Posterior cingulate gyrus (tissue), 11 donors: ENCODE results near the gene CIZ1.
"Not testable (repeated sequence)": the region's sequence is repeated elsewhere in the genome, so short reads cannot be mapped to it uniquely, and the experiment has no call there.

Source experiments
- DNase-seq, 10 donors: peaks; one replicate each; pipeline versions ENCODE4 v3.0.0 to v3.0.0-alpha.2; 2020 to 2021; ENCODE audit warnings: mixed read lengths in 3 of 10
- intact Hi-C: fragments of 100-400 bp; cut with DNase I; formaldehyde crosslinking; loops from one replicate; pipeline ENCODE4 v1.15.1; 2023

The CIZ1 gene

DNA sequence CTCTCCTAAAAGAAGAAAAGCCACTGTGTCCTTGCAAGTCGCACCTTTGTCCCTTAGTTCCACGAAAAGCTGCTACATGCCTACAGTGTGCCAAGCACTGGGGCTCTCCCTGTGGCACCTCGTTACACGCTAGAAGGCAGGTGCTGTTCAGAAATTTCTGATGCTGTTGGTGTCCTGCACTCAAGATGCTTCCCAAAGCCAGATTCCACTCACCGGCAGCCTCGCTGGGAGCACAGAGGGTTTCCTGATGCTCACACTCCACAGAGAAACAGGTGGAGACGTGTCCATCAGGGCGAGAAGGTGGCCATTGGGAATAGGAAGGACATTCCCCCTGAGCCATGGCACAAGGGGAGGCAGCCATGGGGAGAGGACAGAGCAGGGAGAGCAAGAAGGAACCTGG, 60.0 kb downstream of the CIZ1 start:
- DNase-seq = peak in 5 of 10 donors; percentile 2 to 46 (median 17)
- intact Hi-C loops = not testable (repeated sequence)

DNA sequence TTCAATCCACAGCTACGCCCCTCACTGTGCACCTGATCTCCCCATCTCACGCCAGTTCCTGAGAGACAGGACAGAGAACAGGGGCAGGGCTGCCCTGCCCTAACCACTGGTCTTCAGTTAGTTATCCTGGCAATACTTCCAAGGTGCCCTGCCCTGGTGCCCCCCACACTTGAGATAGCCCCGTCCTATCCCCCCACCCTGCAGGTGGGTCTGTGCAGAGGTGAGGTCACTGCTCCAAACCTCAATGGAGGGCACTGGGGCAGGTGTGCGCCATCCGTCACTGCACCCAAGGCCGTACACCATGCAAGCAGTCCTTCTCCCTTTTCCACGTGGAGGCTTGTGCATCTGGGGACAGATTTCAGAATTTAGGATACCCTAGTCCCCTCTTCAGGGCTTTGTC, 60.7 kb downstream of the CIZ1 start:
- intact Hi-C loops = not testable (repeated sequence)
- DNase-seq = peak in 4 of 10 donors; percentile 2 to 60 (median 27)

- peak; percentile 37 to 94 (median 69) for DNase-seq
- intact Hi-C loops = loop anchor here (10.0 kb wide), 1 partner anchor 185 kb away; no protein-coding TSS in a partner anchor
These were observed 61.3 kb downstream of the CIZ1 start for GRCh38 chr9:128129976-128130590.

- intact Hi-C loops = loop anchor here (10.0 kb wide), 1 partner anchor 184 kb away; no protein-coding TSS in a partner anchor
These were observed 62.4 kb downstream of the CIZ1 start for GRCh38 chr9:128128836-128129590.

DNA sequence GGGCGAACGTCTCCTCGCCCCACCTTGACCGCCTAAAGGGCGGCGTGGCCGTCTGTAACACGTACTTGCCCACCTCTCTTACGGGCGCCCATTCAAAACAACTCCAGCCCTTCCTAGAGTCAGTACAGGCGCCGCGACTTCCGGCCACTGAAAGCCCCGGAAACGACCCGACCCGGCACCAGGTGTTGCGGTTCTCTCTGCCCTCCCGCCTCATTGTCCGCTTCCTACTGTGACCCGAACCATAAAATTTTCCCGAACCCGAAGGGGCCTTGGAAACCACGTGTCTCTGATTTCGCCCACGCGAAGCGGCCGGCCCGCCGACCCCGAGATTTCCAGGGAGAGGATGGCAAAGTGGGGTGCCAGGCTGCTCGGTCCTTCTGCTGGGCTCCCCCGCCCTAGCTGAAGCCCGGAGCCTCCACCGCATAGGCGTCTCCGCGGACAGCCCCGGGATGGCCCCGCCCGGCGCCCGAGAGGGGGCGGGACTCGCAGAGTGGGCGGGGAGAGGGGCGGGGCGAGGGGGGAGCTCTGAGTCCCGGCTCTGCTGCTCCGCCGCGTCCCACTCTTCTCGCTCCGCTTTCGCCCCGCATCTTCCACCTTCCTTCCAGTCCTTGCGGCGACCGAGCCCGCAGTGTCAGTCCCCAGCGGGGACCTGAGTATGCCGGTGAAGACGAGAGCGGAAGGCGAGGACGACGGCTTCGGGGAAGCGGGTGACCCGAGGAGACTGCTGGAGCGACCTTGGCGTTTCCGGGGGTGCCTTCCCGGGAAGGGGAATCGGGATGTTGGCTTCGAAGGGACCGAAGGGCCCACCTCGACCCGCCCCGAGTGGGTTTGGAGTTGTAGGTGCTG, 63.2 kb downstream of the CIZ1 start:
- peak; percentile 74 to 97 (median 85) for DNase-seq
- intact Hi-C loops = loop anchor here (10.0 kb wide), 1 partner anchor 183 kb away; no protein-coding TSS in a partner anchor

More at GRCh38 chr9:128128836-128129590, 62.4 kb downstream of the CIZ1 start:
- DNase-seq = peak in 4 of 10 donors; percentile 27 to 88 (median 76)

DNA sequence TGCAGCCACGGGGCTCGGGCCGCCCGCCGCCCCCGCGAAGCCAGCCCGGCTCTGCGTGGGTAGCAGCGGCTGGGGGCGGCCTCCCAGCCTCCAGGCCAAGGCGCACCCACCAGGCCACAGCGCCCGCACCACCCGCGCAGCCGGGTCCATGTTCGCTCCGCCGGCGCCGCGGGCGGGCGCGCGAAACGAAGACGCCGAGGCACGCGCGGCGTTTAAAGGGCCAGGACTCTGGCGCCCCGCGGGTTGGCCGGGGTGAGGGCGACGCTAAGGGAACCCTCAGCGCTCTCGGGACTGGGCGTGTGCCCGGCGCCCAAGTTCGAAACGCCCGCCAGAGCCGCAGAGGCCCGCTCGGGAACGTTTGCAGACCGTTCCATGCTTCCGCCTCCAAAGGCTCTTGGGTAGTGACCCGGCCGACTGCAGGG, 63.8 kb downstream of the CIZ1 start, which contains the start of gene PTGES2:
Gene PTGES2 (minus strand): TSS at position 162 of the 422 bp plus-strand sequence. CDS start 12 bp downstream, at position 150.
- intact Hi-C loops = loop anchor here (10.0 kb wide), 1 partner anchor 183 kb away; no protein-coding TSS in a partner anchor
- peak; percentile 74 to 98 (median 83) for DNase-seq

GRCh38 chr9:128125580-128126354, 65.6 kb downstream of the CIZ1 start:
- intact Hi-C loops = loop anchor here (10.0 kb wide), 1 partner anchor 181 kb away; no protein-coding TSS in a partner anchor
- peak in 4 of 10 donors; percentile 1 to 64 (median 51) for DNase-seq

DNA sequence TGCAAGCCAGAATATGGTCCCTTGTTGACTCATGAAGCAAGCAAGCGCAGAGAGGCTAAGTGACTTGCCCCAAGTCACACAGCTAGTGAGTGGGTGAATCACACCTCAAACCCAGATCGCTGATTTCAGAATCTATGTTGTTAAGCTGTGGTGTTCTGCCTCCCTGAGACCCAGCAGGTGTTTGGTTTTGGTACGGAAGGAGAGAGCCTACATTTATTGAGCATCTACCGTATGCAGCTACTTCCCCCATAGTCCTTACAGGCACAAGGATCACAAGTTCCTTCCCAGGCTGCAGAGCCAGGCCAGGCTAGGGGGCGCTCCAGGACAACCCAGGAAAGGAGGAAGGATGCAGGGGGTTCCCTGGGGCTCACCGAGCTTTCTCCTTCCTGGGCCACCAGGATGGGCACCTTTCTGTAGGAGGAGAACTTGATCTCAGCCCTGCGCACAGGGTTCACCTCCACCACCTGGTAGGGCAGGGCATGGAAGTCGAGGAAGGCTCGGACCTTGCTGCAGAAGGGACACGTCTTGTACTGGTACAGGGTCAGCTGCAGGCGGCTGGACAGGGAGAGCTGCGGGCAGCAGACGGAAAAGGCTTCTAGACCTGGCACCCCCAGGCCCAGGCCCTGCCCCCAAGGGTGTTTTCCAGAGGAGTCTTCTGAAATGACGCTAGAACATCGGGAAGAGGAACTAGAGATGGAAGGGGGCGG, 66.3 kb downstream of the CIZ1 start:
- peak in 9 of 10 donors; percentile 49 to 92 (median 66) for DNase-seq
- intact Hi-C loops = loop anchor here (10.0 kb wide), 1 partner anchor 180 kb away; no protein-coding TSS in a partner anchor

DNA sequence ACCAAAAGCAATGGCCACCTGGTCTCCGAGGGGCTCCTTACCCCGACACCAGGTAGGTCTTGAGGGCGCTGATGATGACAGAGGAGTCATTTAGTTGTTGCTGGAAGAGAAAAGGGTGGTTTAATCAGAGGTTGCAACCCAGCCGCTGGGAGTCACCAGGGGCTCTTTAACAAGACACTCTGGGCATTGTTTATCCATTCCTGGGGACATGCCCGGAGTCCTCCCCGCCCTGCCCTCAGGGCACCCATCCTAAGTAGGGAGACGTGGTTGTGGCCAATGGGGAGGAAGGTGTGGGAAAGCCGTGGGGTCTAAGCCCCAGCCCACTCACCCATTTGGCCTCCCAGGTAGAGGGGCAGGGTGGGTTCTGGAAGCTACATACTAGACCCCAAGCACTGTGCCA, 66.9 kb downstream of the CIZ1 start:
- peak in 3 of 10 donors; percentile 3 to 39 (median 31) for DNase-seq
- intact Hi-C loops = loop anchor here (10.0 kb wide), 1 partner anchor 180 kb away; no protein-coding TSS in a partner anchor

DNA sequence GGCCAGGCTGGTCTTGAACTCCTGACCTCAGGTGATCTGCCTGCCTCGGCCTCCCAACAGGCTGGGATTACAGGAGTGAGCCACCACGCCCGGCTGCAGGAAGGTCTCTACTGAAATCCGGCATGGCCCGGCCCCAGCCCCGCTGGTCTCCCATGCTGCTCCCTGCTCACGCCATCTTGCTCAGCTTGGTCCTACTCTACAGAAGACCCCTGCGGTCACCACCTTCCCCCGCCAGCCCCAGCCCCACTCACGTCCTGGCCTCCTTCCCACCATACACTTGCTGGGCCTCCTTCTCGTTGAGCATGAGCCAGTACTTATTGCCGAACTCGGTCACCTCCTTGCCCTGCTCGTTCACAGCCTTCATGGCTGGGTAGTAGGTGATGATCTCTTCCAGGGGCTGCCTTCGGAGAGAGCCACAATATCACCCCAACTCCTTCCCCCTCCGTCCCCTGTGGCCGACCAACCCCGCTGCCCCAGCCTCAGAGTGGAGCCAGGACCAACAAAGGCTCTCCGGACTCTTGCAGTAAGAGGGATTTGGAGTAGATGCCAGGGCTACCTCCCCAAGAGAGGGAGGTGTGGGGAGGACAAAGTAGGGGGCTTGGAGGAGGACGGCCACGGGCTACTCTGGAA, 67.8 kb downstream of the CIZ1 start:
- intact Hi-C loops = loop anchor here (10.0 kb wide), 1 partner anchor 179 kb away; no protein-coding TSS in a partner anchor

DNA sequence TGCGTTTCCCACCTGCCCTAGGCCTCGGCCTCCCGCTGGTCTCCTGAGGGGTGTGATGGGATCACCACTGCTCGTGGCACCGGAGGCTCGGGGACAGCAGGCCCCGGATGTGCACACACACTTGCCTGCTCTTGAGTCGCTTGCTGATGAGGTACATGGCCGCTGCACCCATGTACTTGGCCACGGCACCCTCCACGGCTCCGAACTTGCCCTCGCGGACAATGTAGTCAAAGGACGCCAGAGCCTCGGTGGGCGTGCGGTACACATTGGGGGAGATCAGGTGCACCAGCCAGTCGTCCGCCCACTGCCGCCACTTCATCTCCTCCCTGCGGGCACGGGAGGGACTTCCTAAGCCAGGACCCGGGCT, 68.6 kb downstream of the CIZ1 start:
- DNase-seq = peak in 4 of 10 donors; percentile 16 to 74 (median 54)
- intact Hi-C loops = loop anchor here (10.0 kb wide), 1 partner anchor 178 kb away; no protein-coding TSS in a partner anchor

More for the DNA sequence above, 67.8 kb downstream of the CIZ1 start:
- peak in 4 of 10 donors; percentile 22 to 71 (median 56) for DNase-seq

DNA sequence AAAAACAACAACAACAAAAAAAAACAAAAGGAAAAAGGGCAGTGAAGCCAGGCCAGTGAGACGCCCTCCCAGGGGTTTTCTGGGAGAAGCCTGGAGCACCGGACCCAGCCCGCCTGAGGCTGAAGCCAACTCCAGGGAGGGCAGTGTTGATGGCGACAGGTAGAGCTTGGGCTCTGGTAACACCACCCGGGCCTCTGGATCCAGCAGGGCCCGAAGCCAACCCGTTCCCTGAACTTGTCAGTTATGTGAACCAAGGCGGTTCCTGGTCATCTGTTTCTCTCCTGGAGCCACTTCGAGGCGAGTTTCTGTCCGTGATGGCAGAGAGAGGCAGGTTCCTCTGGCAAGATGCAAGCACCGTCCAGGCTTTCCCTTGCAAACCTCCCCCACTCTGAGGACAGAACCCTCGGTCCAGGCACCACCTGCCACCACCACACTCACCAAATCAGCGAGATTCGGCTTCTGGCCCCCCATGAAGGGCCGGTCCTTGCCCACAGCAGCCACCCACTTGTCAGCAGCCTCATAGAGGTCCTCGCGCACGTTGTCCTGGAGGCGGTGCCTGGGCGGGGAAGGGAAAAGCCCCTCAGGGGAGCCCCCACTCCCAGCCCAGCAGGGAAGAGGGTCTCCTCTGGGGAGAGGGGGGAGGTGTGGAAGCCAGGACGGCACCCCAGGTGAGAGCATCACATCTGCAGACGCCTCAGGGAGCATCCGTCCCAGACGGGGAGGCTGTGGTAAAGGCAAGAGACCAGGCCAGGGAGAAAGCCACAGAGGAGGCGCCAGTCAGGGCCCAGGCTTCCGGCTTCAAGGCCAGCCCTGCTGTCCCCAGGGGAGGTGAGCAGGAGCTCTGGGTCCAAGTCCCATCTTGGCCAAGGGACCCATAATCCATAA, 69.2 kb downstream of the CIZ1 start:
- intact Hi-C loops = loop anchor here (10.0 kb wide), 1 partner anchor 177 kb away; no protein-coding TSS in a partner anchor
- DNase-seq = peak in 4 of 10 donors; percentile 16 to 82 (median 64)

DNA sequence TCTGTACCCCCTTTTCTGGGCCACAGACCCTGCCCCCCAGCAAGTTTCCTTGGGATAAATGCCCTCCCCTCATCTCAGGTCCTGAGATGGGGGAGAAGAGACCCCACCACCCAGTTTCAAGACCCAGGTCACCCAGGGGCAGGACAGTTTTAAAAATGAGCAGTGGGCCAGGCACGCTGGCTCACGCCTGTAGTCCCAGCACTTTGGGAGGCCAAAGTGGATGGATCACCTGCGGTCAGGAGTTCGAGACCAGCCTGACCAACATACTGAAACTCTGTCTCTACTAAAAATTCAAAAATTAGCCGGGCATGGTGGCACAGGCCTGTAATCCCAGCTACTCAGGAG, 69.9 kb downstream of the CIZ1 start:
- intact Hi-C loops = loop anchor here (10.0 kb wide), 1 partner anchor 177 kb away; no protein-coding TSS in a partner anchor
- DNase-seq = peak in 4 of 10 donors; percentile 5 to 65 (median 38)

- DNase-seq = peak in 5 of 10 donors; percentile 5 to 79 (median 53)
- intact Hi-C loops = loop anchor here (10.0 kb wide), 1 partner anchor 176 kb away; no protein-coding TSS in a partner anchor
These were observed 70.5 kb downstream of the CIZ1 start for GRCh38 chr9:128120741-128121465.

GRCh38 chr9:128120061-128120740, 71.2 kb downstream of the CIZ1 start:
- intact Hi-C loops = loop anchor here (10.0 kb wide), 1 partner anchor 175 kb away; no protein-coding TSS in a partner anchor
- peak in 4 of 10 donors; percentile 5 to 69 (median 36) for DNase-seq
